Uterus (tissue), 4 donors: Measurements from ENCODE around the gene MAN2C1. TPM values are rescaled to one million over a fixed set of nuclear protein-coding genes. Genes with fewer than 3 reads are reported as not detected.

ENCODE experiments used
- DNase-seq, 2 donors: peaks; one replicate each; pipeline ENCODE4 v3.0.0-alpha.2; 2019 to 2020
- H3K27ac ChIP-seq, 2 donors: fragments of 200-600 bp; sonication (generic); 1 replicate in 1 of 2; 2 replicates in 1 of 2; pipeline ENCODE4 v1.5.1; 2016 to 2018
- H3K27me3 ChIP-seq, 2 donors: fragments of 200-600 bp; sonication (generic); one replicate each; pipeline ENCODE4 v1.5.1; 2018 to 2019; ENCODE audit warnings: control low read depth in 1 of 2
- H3K36me3 ChIP-seq, 2 donors: fragments of 200-600 bp; sonication (generic); one replicate each; pipeline ENCODE4 v1.5.1; 2019; ENCODE audit warnings: control low read depth in 1 of 2
- H3K4me1 ChIP-seq, 2 donors: fragments of 200-600 bp; sonication (generic); one replicate each; pipeline ENCODE4 v1.5.1; 2018 to 2019; ENCODE audit warnings: control low read depth in 1 of 2
- H3K4me3 ChIP-seq, 2 donors: fragments of 200-600 bp; sonication (generic); 1 replicate in 1 of 2; 2 replicates in 1 of 2; pipeline ENCODE4 v1.5.1; 2018 to 2019; ENCODE audit warnings: mild to moderate bottlenecking in 1 of 2
- H3K9me3 ChIP-seq, 2 donors: fragments of 200-600 bp; sonication (generic); one replicate each; pipeline ENCODE4 v1.5.1; 2019; ENCODE audit warnings: control low read depth in 1 of 2
- CTCF ChIP-seq, 4 experiments: fragments of 200-600 bp in 2 of 4; fragments of 450-650 bp in 2 of 4; sonication (generic) in 2 of 4; IDR thresholded peaks; one replicate each; pipeline ENCODE4 v1.5.1; 2016 to 2019; ENCODE audit warnings: antibody characterized with exemption in 4 of 4, mild to moderate bottlenecking in 2 of 4, moderate library complexity in 1 of 4
- POLR2A ChIP-seq, 2 donors: fragments of 450-650 bp; IDR thresholded peaks; one replicate each; pipeline ENCODE4 v1.6.1; 2016; ENCODE audit warnings: antibody characterized with exemption in 2 of 2, mild to moderate bottlenecking in 1 of 2, moderate library complexity in 1 of 2
- intact Hi-C: fragments of 100-400 bp; cut with DNase I; formaldehyde crosslinking; loops from one replicate; pipeline ENCODE4 v1.15.1; 2023; ENCODE audit warnings: low total_unique reads
- total RNA-seq, 4 donors: library from RNA; depleted of rRNA in 3 of 4; stranded (reverse); fragments of >200 nt in 3 of 4; gene quantifications; one replicate each; pipeline versions ENCODE4 v1.1.0 to v1.2.4, GENCODE V29; 2014 to 2023
- donor health status: DM: yes; HTN: yes; CAD: no.

Gene MAN2C1
- total RNA-seq, 4 donors from 2014 or later = 154 to 330 (median 180) TPM

- no peak for DNase-seq
- no peak for TF ChIP-seq POLR2A (IDR thresholded peaks at IDR 0.05)
- no peak for TF ChIP-seq CTCF (IDR thresholded peaks at IDR 0.05)
- no peaks in the 10 kb centered on the region for H3K27me3 ChIP-seq
- no peaks in the 10 kb centered on the region for H3K4me1 ChIP-seq
- no peak overlapping the region for H3K27ac ChIP-seq
- no peaks in the 10 kb centered on the region for H3K9me3 ChIP-seq
- no peaks in the 10 kb centered on the region for H3K36me3 ChIP-seq
- intact Hi-C loops = no loop called here
- no peak overlapping the region for H3K4me3 ChIP-seq
Measured at GRCh38 chr15:75358771-75359536, 9.5 kb downstream of the MAN2C1 start.

- Histone ChIP-seq H3K9me3 (no peaks in the 10 kb centered on the region), H3K27ac (no peak overlapping the region), H3K4me1 (no peaks in the 10 kb centered on the region), H3K27me3 (no peaks in the 10 kb centered on the region), H3K36me3 (no peaks in the 10 kb centered on the region), H3K4me3 (no peak overlapping the region)
- intact Hi-C loops = no loop called here
- DNase-seq = no peak
- TF ChIP-seq POLR2A (IDR thresholded peaks at IDR 0.05) (no peak), CTCF (IDR thresholded peaks at IDR 0.05) (no peak)
Measured at GRCh38 chr15:75357976-75358673, 10.3 kb downstream of the MAN2C1 start.

GRCh38 chr15:75356517-75356916 is 11.9 kb downstream of the MAN2C1 start:
- no peaks in the 10 kb centered on the region for H3K36me3 ChIP-seq
- H3K27ac ChIP-seq = no peak overlapping the region
- H3K4me1 ChIP-seq = no peaks in the 10 kb centered on the region
- H3K27me3 ChIP-seq = no peaks in the 10 kb centered on the region
- TF ChIP-seq CTCF (IDR thresholded peaks at IDR 0.05) = no peak
- TF ChIP-seq POLR2A (IDR thresholded peaks at IDR 0.05) = no peak
- H3K9me3 ChIP-seq = no peaks in the 10 kb centered on the region
- DNase-seq = no peak
- H3K4me3 ChIP-seq = no peak overlapping the region
- intact Hi-C loops = no loop called here

- intact Hi-C loops = no loop called here
- no peaks in the 10 kb centered on the region for H3K4me1 ChIP-seq
- H3K9me3 ChIP-seq = no peaks in the 10 kb centered on the region
- H3K36me3 ChIP-seq = no peaks in the 10 kb centered on the region
- DNase-seq = no peak
- TF ChIP-seq POLR2A (IDR thresholded peaks at IDR 0.05) (no peak), CTCF (IDR thresholded peaks at IDR 0.05) (no peak)
- H3K27ac ChIP-seq = no peak overlapping the region
- H3K4me3 ChIP-seq = no peak overlapping the region
- no peaks in the 10 kb centered on the region for H3K27me3 ChIP-seq
Measured at GRCh38 chr15:75356006-75356405, 12.4 kb downstream of the MAN2C1 start.

- Histone ChIP-seq H3K27me3 (no peaks in the 10 kb centered on the region), H3K4me3 (no peak overlapping the region), H3K9me3 (no peaks in the 10 kb centered on the region), H3K27ac (no peak overlapping the region), H3K36me3 (no peaks in the 10 kb centered on the region), H3K4me1 (no peaks in the 10 kb centered on the region)
- DNase-seq = no peak
- intact Hi-C loops = no loop called here
- TF ChIP-seq CTCF (IDR thresholded peaks at IDR 0.05) (no peak), POLR2A (IDR thresholded peaks at IDR 0.05) (no peak)
Measured at GRCh38 chr15:75355369-75355768, 13.0 kb downstream of the MAN2C1 start.
